HL-60/S4 treated with retinoic acid at 250 ng/mL for 4 days and 3 days (cell line): ENCODE results near the gene SOD1.
"Not testable (repeated sequence)": the region's sequence is repeated elsewhere in the genome, so short reads cannot be mapped to it uniquely, and the experiment has no call there.

Experiments
- in situ Hi-C: fragments of 300-500 bp; cut with MboI; formaldehyde crosslinking; loops from 2 replicates; pipeline ENCODE4 v1.7.0; 2022; ENCODE audit warnings: low sequenced_read_pairs

Gene SOD1

GRCh38 chr21:31659536-31660258 is at the start of gene SOD1:
SOD1 (plus strand) TSS chr21:31659693; CDS start chr21:31659770, 77 bp downstream.
- in situ Hi-C loops, result no loop called here

- in situ Hi-C loops, result no loop called here
Observed at GRCh38 chr21:31611445-31611844, 48.0 kb upstream of the SOD1 start.

GRCh38 chr21:31612894-31613785 is 46.4 kb upstream of the SOD1 start:
- in situ Hi-C loops, result no loop called here

- in situ Hi-C loops, result no loop called here
Observed at GRCh38 chr21:31614705-31615104, 44.8 kb upstream of the SOD1 start.

- in situ Hi-C loops, result no loop called here
Observed at GRCh38 chr21:31616216-31616615, 43.3 kb upstream of the SOD1 start.

- in situ Hi-C loops, result no loop called here
Observed at GRCh38 chr21:31618696-31619430, 40.6 kb upstream of the SOD1 start.

GRCh38 chr21:31622397-31622796 is 37.1 kb upstream of the SOD1 start:
- in situ Hi-C loops, result no loop called here

- in situ Hi-C loops, result no loop called here
Observed at GRCh38 chr21:31623664-31624063, 35.8 kb upstream of the SOD1 start.

GRCh38 chr21:31624181-31624580 is 35.3 kb upstream of the SOD1 start:
- in situ Hi-C loops, result no loop called here

- in situ Hi-C loops, result no loop called here
Observed at GRCh38 chr21:31624961-31625491, 34.5 kb upstream of the SOD1 start.

GRCh38 chr21:31629972-31630711 is 29.4 kb upstream of the SOD1 start:
- in situ Hi-C loops, result no loop called here

GRCh38 chr21:31631881-31632280 is 27.6 kb upstream of the SOD1 start:
- in situ Hi-C loops, result not testable (repeated sequence)

GRCh38 chr21:31634993-31635392 is 24.5 kb upstream of the SOD1 start:
- in situ Hi-C loops, result no loop called here

- in situ Hi-C loops, result no loop called here
Observed at GRCh38 chr21:31636874-31637273, 22.6 kb upstream of the SOD1 start.

GRCh38 chr21:31641416-31641922 is 18.0 kb upstream of the SOD1 start:
- in situ Hi-C loops, result no loop called here

- in situ Hi-C loops, result no loop called here
Observed at GRCh38 chr21:31644643-31645042, 14.8 kb upstream of the SOD1 start.

- in situ Hi-C loops, result no loop called here
Observed at GRCh38 chr21:31647650-31648049, 11.8 kb upstream of the SOD1 start.

GRCh38 chr21:31650930-31651329 is 8.6 kb upstream of the SOD1 start:
- in situ Hi-C loops, result no loop called here

- in situ Hi-C loops, result not testable (repeated sequence)
Observed at GRCh38 chr21:31651491-31651890, 8.0 kb upstream of the SOD1 start.

- in situ Hi-C loops, result no loop called here
Observed at GRCh38 chr21:31654340-31654739, 5.2 kb upstream of the SOD1 start.
